K562 (cell line): ENCODE measurements around the gene DPEP1. TPM values are rescaled to one million over a fixed set of nuclear protein-coding genes. Genes with fewer than 3 reads are reported as not detected.
A peak's percentile ranks its signal among the peaks of the same experiment; 100 is the strongest.

Experiments
- CTBP1 ChIP-seq: fragments of 450-650 bp; IDR thresholded peaks from 2 replicates; pipeline ENCODE4 v1.6.1; 2016; ENCODE audit warnings: borderline replicate concordance
- CUX1 ChIP-seq: fragments of 200-800 bp; sonication (Bioruptor generic); IDR thresholded peaks from 2 replicates; pipeline ENCODE4 v1.6.1; 2016; ENCODE audit warnings: missing genetic modification characterization, missing compliant biosample characterization
- KAT8 ChIP-seq: fragments of 450-650 bp; IDR thresholded peaks from 2 replicates; pipeline ENCODE4 v1.6.1; 2016; ENCODE audit warnings: low read depth, mild to moderate bottlenecking
- NFIC ChIP-seq: fragments of 450-650 bp; IDR thresholded peaks from 2 replicates; pipeline ENCODE4 v1.6.1; 2017; ENCODE audit warnings: mild to moderate bottlenecking, inconsistent platforms
- SMARCA5 ChIP-seq: fragments of 450-650 bp; IDR thresholded peaks from 2 replicates; pipeline ENCODE4 v1.6.1; 2016
- ZBTB7A ChIP-seq: IDR thresholded peaks from 2 replicates; pipeline ENCODE4 v1.6.1; 2011; ENCODE audit warnings: low read depth, mild to moderate bottlenecking, low read length, moderate library complexity, borderline replicate concordance; ENCODE audit not compliant: control insufficient read depth
- ZFP91 ChIP-seq: sonication (generic); formaldehyde crosslinking; IDR thresholded peaks from 2 replicates; pipeline ENCODE4 v1.8.0; 2022; ENCODE audit warnings: mild to moderate bottlenecking, missing genetic modification reagents
- ZHX1 ChIP-seq: fragments of 150-350 bp; conservative IDR thresholded peaks from 2 replicates; pipeline ENCODE4 v1.6.1; 2014; ENCODE audit warnings: low read length
- ZNF589 ChIP-seq: fragments of 200-800 bp; sonication (Bioruptor generic); IDR thresholded peaks from 2 replicates; pipeline ENCODE4 v1.6.1; 2016; ENCODE audit warnings: low read depth, missing genetic modification characterization, missing compliant biosample characterization
- polyA plus RNA-seq, 8 experiments: library from polyadenylated mRNA; depleted of rRNA in 4 of 8; stranded (reverse) in 5 of 8; unstranded in 3 of 8; fragments of >200 nt; fragmentation: Nextera tagmentation in 2 of 8; fragmentation: Illumina TruSeq in 1 of 8; extraction: Ambion mirVana in 2 of 8; extraction: Trizol in 1 of 8; gene quantifications; 2 replicates each; pipeline versions ENCODE4 v1.2.1 to v1.2.3, GENCODE V29; 2011 to 2014; ENCODE audit warnings: inconsistent platforms in 1 of 8, missing spikeins in 1 of 8
- total RNA-seq, 7 experiments: library from RNA; depleted of rRNA in 6 of 7; stranded (reverse); fragments of >200 nt in 6 of 7; fragmentation: Illumina TruSeq in 2 of 7; extraction: Trizol in 2 of 7; gene quantifications; 2 replicates each; pipeline versions ENCODE4 v1.2.1 to v1.2.3, GENCODE V29; 2011 to 2021; ENCODE audit warnings: low replicate concordance in 1 of 7
- TF ChIP-seq, protein P1 (sequence below): fragments of 250-450 bp; sonication (Bioruptor Pico); IDR thresholded peaks from 2 replicates; pipeline ENCODE4 v1.5.0; 2021; ENCODE audit warnings: mild to moderate bottlenecking, borderline replicate concordance
- TF ChIP-seq, protein P2 (sequence below): sonication (generic); formaldehyde crosslinking; IDR thresholded peaks from 2 replicates; pipeline ENCODE4 v1.8.1; 2023; ENCODE audit warnings: mild to moderate bottlenecking, missing genetic modification reagents

The DPEP1 gene
- total and polyA plus RNA-seq, 9 of the 15 experiments (the other 6 are each of a cell fraction or from before 2014, with no cell fraction given), result 0.14 to 0.31 (median 0.20) TPM; not detected in 6

- TF ChIP-seq ZBTB7A (peak; percentile 93; the same call in 1 of the 2 replicates), ZNF589 (CRISPR knock-in tag) (no peak), CTBP1 (peak; percentile 84), NFIC (peak; percentile 23; the same call in 1 of the 2 replicates), KAT8 (no peak), ZFP91 (CRISPR knock-in tag) (no peak), SMARCA5 (no peak), CUX1 (CRISPR knock-in tag) (no peak), ZHX1 (no peak)
- TF ChIP-seq, protein P1, sequence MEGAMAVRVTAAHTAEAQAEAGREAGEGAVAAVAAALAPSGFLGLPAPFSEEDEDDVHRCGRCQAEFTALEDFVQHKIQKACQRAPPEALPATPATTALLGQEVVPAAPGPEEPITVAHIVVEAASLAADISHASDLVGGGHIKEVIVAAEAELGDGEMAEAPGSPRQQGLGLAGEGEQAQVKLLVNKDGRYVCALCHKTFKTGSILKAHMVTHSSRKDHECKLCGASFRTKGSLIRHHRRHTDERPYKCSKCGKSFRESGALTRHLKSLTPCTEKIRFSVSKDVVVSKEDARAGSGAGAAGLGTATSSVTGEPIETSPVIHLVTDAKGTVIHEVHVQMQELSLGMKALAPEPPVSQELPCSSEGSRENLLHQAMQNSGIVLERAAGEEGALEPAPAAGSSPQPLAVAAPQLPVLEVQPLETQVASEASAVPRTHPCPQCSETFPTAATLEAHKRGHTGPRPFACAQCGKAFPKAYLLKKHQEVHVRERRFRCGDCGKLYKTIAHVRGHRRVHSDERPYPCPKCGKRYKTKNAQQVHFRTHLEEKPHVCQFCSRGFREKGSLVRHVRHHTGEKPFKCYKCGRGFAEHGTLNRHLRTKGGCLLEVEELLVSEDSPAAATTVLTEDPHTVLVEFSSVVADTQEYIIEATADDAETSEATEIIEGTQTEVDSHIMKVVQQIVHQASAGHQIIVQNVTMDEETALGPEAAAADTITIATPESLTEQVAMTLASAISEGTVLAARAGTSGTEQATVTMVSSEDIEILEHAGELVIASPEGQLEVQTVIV (CRISPR knock-in tag), result no peak
- TF ChIP-seq, protein P2, sequence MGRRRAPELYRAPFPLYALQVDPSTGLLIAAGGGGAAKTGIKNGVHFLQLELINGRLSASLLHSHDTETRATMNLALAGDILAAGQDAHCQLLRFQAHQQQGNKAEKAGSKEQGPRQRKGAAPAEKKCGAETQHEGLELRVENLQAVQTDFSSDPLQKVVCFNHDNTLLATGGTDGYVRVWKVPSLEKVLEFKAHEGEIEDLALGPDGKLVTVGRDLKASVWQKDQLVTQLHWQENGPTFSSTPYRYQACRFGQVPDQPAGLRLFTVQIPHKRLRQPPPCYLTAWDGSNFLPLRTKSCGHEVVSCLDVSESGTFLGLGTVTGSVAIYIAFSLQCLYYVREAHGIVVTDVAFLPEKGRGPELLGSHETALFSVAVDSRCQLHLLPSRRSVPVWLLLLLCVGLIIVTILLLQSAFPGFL, result no peak
These were observed 38.7 kb upstream of the DPEP1 start (continued) for GRCh38 chr16:89574681-89575246.
